Gastroesophageal sphincter (tissue), 3 donors: ENCODE results near the gene TSPAN32.

Experiments
- CTCF ChIP-seq, 4 experiments: fragments of 200-600 bp in 2 of 4; fragments of 450-650 bp in 2 of 4; sonication (generic) in 1 of 4; IDR thresholded peaks; one replicate each; pipeline ENCODE4 v1.5.1; 2017 to 2019; ENCODE audit warnings: antibody characterized with exemption in 4 of 4, mild to moderate bottlenecking in 2 of 4, moderate library complexity in 2 of 4
- EP300 ChIP-seq: sonication (generic); formaldehyde crosslinking; IDR thresholded peaks from one replicate; pipeline ENCODE4 v1.6.1; 2017; ENCODE audit warnings: antibody characterized with exemption, mild to moderate bottlenecking
- POLR2A ChIP-seq, 2 donors: fragments of 450-650 bp; IDR thresholded peaks; one replicate each; pipeline ENCODE4 v1.6.1; 2017; ENCODE audit warnings: antibody characterized with exemption in 2 of 2, mild to moderate bottlenecking in 2 of 2, moderate library complexity in 1 of 2

- TF ChIP-seq CTCF (IDR thresholded peaks at IDR 0.05) (no peak), EP300 (no peak), POLR2A (IDR thresholded peaks at IDR 0.05) (no peak)
Measured at GRCh38 chr11:2316963-2317244, 15.1 kb downstream of the TSPAN32 start.
